NCI-H1417 treated with DMSO at 0.1 percent for 48 hours (cell line): ENCODE results near the gene DPYD.

Experiments used
- DNase-seq: peaks from one replicate; lab custom pipeline; 2025; lab: John Stamatoyannopoulos, UW

DPYD gene

GRCh38 chr1:97524211-97524610 lies 396.6 kb downstream of the DPYD start:
- DNase-seq = no peak

GRCh38 chr1:97516588-97516987 lies 404.2 kb downstream of the DPYD start:
- DNase-seq = no peak

- no peak for DNase-seq
Measured at GRCh38 chr1:97508653-97509218, 412.1 kb downstream of the DPYD start.

GRCh38 chr1:97507863-97508262 lies 413.0 kb downstream of the DPYD start:
- no peak for DNase-seq

- DNase-seq = no peak
Measured at GRCh38 chr1:97506368-97506767, 414.5 kb downstream of the DPYD start.

GRCh38 chr1:97505816-97506215 lies 415.0 kb downstream of the DPYD start:
- DNase-seq = no peak

GRCh38 chr1:97505289-97505688 lies 415.5 kb downstream of the DPYD start:
- DNase-seq = no peak

GRCh38 chr1:97502360-97502759 lies 418.5 kb downstream of the DPYD start:
- DNase-seq = no peak

GRCh38 chr1:97501628-97502027 lies 419.2 kb downstream of the DPYD start:
- no peak for DNase-seq

GRCh38 chr1:97500760-97501159 lies 420.1 kb downstream of the DPYD start:
- DNase-seq = no peak

- DNase-seq = no peak
Measured at GRCh38 chr1:97499667-97500066, 421.2 kb downstream of the DPYD start.

GRCh38 chr1:97489834-97490233 lies 431.0 kb downstream of the DPYD start:
- no peak for DNase-seq

- DNase-seq = no peak
Measured at GRCh38 chr1:97488530-97488929, 432.3 kb downstream of the DPYD start.

- no peak for DNase-seq
Measured at GRCh38 chr1:97482022-97482421, 438.8 kb downstream of the DPYD start.

GRCh38 chr1:97467445-97467844 lies 453.4 kb downstream of the DPYD start:
- no peak for DNase-seq

- DNase-seq = no peak
Measured at GRCh38 chr1:97464305-97464704, 456.5 kb downstream of the DPYD start.

- DNase-seq = no peak
Measured at GRCh38 chr1:97461782-97462181, 459.1 kb downstream of the DPYD start.

- no peak for DNase-seq
Measured at GRCh38 chr1:97457446-97458089, 463.3 kb downstream of the DPYD start.

- no peak for DNase-seq
Measured at GRCh38 chr1:97451944-97452343, 468.9 kb downstream of the DPYD start.

- no peak for DNase-seq
Measured at GRCh38 chr1:97451046-97451826, 469.6 kb downstream of the DPYD start.

- DNase-seq = no peak
Measured at GRCh38 chr1:97441966-97442365, 478.9 kb downstream of the DPYD start.

GRCh38 chr1:97433824-97434177 lies 487.0 kb downstream of the DPYD start:
- no peak for DNase-seq

GRCh38 chr1:97433094-97433823 lies 487.6 kb downstream of the DPYD start:
- no peak for DNase-seq
